HG02943 (cell line): ENCODE data around the gene CCBE1.

Experiments
- ATAC-seq: cut with Tn5 transposase; IDR thresholded peaks from one replicate; pipeline ENCODE4 v1.9.1; 2021; ENCODE audit warnings: mild to moderate bottlenecking, low read depth, moderate library complexity; ENCODE audit not compliant: unreplicated experiment

Gene CCBE1

GRCh38 chr18:59624369-59624765 is 72.9 kb downstream of the CCBE1 start:
- ATAC-seq = no peak

- no peak for ATAC-seq
Observed at GRCh38 chr18:59623456-59624368, 73.5 kb downstream of the CCBE1 start.

DNA sequence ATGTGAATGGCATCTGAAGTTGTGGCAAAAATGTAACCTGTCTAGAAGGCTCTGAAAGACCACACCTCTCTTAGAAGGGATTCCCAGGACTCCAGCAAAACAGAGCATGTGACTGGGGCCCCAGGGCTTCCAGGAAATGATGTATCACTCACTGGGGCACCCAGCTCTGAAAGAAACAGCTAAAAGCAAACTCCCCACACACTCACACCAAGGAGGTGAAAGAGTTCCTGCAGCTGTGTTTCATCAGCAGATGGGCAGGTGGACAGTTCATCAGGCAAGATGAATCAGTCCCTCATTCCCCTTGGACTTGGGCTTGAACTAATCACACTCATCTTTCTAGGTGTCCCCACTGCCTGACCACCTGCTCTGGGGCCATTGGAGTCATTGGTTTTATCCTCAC is 76.2 kb downstream of the CCBE1 start:
- ATAC-seq = no peak

DNA sequence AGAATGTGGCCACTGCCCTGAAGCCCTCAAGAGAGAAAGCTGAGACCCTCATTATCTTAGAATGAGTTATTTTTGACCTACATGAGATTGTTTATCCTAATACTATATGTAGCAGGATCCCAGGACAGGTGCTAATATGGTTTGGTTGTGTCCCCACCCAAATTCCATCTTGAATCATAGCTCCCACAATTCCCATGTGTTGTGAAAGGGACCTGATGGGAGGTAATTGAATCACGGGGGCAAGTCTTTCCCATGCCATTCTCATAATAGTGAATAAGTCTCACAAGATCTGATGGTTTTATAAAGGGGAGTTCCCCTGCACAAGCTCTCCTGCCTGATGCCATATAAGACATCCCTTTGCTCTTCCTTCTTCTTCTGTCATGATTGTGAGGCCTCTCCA is 76.8 kb downstream of the CCBE1 start:
- no peak for ATAC-seq

- ATAC-seq = no peak
Observed at GRCh38 chr18:59619816-59620215, 77.4 kb downstream of the CCBE1 start.

GRCh38 chr18:59617468-59617932 is 79.7 kb downstream of the CCBE1 start:
- no peak for ATAC-seq

DNA sequence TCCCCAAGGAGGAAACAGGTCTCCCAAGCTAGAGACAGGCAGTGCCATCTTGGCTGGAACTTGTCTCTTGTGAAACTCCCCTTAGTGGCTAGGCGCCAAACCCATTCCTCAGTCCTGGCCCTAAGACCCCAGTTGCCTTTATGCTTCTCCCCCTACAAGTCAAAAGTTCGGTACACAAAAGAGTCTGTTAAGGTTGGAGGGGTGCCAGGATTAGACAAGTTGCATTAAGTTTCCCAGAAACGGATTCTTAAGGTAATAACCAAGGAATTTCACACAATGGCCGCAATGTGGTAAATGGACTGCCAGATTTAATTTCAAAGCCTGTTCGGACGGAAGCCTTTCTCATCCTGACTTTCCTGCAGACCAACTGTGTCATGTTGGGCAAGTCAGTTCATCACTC is 80.7 kb downstream of the CCBE1 start:
- no peak for ATAC-seq

DNA sequence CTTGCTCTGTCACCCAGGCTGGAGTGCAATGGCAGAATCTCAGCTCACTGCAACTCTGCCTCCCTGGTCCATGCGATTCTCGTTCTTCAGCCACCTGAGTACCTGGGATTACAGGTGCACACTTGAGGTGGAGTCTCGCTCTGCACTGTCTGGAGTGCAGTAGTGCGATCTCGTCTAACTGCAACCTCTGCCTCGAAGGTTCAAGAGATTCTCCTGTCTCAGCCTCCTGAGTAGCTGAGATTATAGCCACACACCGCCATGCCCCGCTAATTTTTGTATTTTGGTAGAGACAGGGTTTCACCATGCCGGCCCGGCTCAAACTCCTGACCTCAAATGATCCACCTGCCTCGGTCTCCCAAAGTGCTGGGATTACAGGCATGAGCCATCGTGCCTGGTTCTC is 83.3 kb downstream of the CCBE1 start:
- no peak for ATAC-seq

DNA sequence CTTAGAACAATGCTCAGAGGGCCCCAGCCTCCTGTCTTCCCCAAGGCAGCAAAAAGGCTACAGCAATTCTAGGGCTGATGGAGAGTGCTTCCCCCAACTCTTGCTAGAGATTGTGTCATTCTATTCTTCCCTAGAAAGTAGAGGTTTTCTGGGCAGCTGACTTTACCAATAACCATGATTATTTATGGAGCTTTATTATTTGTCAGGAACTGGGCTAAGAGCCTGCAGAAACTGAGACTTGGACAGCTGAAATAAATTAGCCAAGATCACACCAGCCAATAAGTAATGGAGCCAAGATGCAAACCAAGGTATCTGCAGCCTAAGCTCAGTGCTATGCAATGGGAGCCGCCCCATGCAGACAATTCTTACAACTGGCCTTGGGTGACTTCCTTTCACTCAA is 84.8 kb downstream of the CCBE1 start:
- ATAC-seq = no peak

DNA sequence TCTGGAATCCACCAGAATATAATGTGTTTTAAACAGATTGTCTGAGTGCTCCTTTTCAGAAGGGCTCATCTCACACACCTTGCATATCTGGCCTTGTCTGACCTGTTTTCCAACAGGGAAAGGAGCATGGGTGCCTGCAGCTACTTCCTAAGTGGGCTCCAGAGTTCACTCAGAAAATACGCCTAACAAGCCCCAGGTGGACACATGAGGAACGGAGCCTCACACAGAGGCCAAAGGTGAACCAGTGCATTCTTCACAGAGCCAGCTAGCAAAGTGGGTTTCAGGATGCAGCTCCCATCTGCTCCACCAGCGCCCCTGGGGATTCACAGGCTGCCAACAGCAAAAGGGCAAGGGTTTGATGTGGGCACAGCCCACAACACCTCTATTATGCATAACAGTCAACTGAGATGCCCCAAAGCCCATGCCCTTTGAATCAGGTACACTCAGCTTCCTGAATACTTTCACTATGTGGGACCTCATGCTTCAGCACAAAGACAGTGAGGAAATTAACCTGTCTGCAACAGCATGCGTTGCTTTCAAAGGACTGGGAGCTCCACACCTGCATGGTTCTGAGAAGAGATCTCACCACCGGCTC is 86.6 kb downstream of the CCBE1 start:
- no peak for ATAC-seq

GRCh38 chr18:59609654-59610053 is 87.6 kb downstream of the CCBE1 start:
- ATAC-seq = no peak

DNA sequence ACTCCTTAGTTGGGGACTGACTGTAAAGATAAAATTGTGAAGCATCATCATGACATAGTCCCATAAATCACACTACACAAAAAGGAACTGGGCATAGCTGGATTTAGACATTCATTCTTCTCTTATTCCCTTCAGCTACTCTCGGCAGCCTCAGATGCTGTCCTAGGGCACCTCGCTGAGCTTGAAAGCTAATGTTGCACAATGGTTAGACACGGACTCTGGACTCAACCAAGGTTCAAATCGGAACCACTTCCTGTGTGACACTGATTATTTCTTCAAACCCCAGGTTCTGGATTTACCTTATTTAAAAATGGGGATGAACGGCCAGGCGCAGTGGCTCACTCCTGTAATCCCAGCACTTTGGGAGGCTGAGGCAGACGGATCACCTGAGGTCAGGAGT is 89.8 kb downstream of the CCBE1 start:
- ATAC-seq = no peak

DNA sequence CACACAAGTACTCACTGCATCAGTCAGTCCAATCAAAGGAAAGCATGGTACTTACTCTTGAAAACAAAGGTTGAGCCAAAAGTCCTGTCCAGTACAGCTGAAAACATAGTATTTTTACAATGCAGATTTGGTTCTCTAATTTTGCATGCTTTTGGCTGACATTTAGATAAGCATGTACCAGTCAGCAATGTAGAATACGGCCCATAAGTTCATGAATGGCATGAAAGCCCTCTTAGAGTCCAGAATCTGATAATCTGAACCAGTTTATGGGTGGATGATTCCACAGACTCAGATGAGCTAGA is 90.2 kb downstream of the CCBE1 start:
- no peak for ATAC-seq

- ATAC-seq = no peak
Observed at GRCh38 chr18:59606193-59607077, 90.8 kb downstream of the CCBE1 start.

GRCh38 chr18:59605633-59606192 is 91.5 kb downstream of the CCBE1 start:
- ATAC-seq = no peak

GRCh38 chr18:59604877-59605276 is 92.3 kb downstream of the CCBE1 start:
- no peak for ATAC-seq

GRCh38 chr18:59597049-59597448 is 100.2 kb downstream of the CCBE1 start:
- ATAC-seq = no peak

- ATAC-seq = no peak
Observed at GRCh38 chr18:59593291-59593717, 103.9 kb downstream of the CCBE1 start.

GRCh38 chr18:59592624-59593023 is 104.6 kb downstream of the CCBE1 start:
- no peak for ATAC-seq

DNA sequence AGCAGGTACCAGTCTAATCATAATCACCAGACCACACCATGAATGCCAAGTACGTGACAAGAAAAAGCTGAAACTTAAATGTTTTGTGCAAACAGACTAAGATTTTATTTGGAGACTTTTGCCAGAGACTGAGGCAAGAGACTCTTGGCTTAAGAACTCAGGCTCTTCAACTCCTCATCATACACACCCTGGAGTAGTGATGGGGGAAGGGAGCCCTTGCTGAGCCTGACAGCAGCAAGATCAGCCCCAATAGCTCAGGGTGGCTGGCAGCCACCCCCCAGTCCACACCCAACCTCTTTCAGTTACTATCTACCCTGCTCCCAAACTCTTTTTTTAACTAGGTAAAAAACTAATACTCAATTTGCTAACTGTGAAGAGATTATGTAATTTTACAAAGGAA is 114.8 kb downstream of the CCBE1 start:
- no peak for ATAC-seq

DNA sequence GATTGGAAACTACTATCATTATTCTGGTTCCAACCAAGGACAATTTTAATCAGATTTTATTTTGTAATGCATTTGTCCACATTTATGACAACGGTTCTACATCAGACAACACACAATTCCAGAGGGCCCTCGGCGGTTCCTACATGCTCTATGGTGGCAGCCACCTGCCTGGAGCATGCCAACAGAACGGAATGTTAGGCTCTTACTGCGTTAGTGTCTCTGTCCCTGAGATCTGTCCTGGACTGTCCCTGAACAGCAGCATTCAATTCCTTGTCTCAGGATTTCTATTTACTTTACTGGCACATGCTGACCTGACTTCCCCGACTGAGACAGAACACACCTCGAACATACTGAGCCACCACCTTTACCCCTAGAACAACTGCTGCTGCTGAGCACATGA is 117.7 kb downstream of the CCBE1 start:
- ATAC-seq = no peak
